ENCODE measurements around the gene E2F4. TPM values are rescaled to one million over a fixed set of nuclear protein-coding genes. Genes with fewer than 3 reads are reported as not detected.
A peak's percentile ranks its signal among the peaks of the same experiment; 100 is the strongest.

E2F4 gene
- total and polyA plus RNA-seq, 2 donors: 28.0 to 65.0 TPM

DNA sequence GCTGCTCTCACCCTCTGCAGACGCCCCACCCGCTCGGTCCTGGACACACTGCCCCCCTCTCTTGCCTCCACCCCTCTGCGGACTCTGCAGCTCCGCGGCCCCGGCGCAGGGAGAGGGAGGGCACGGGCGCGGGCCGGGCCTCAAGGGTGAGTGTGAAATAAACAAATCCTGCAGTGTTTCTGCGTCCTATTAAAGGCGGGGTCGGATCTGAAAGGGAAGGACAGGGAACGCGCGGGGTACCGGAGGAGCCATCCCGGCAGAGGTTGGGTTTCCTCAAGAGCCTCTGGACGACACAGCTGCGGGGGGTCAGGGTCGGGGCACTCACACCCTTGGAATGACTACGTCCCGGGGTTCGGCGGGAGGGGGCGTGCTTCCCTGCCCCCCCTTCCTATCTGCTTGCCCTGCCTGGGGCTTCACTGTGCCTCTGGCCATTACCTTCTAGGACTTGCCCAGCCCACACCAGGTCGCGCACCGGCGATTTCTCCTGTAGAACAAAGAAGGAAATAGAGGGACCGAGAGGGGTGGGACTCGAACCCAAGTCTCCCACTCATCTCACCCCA lies 27.9 kb upstream of the E2F4 start:
- Histone ChIP-seq H3K36me3 (ENCODE audit: insufficient read depth) (no peaks in the 10 kb centered on the region), H3K4me3 (ENCODE audit: low read depth, low read length) (peak overlapping the region; percentile 20), H3K27ac (ENCODE audit: low read depth) (no peak overlapping the region), H3K4me1 (ENCODE audit: insufficient read depth) (peaks cover 3% of the 10 kb centered on the region)
- DNase-seq (ENCODE audit: extremely low spot score): no peak
- WGBS: 1% methylated on average over 34 of the region's 34 CpGs

GRCh38 chr16:67164599-67165061 lies 27.3 kb upstream of the E2F4 start, which contains the start of gene HSF4:
TSS of gene HSF4 (plus strand) at chr16:67164745. CDS start at chr16:67164812, 67 bp downstream.
- Histone ChIP-seq H3K4me1 (ENCODE audit: insufficient read depth) (peaks cover 3% of the 10 kb centered on the region), H3K4me3 (ENCODE audit: low read depth, low read length) (peak within 1 kb of the TSS; percentile 20), H3K27ac (ENCODE audit: low read depth) (no peak within 1 kb of the TSS), H3K36me3 (ENCODE audit: insufficient read depth) (no peaks in the 10 kb centered on the region)
- no peak for DNase-seq (ENCODE audit: extremely low spot score)
- 4% methylated on average over 41 of the region's 41 CpGs for WGBS

DNA sequence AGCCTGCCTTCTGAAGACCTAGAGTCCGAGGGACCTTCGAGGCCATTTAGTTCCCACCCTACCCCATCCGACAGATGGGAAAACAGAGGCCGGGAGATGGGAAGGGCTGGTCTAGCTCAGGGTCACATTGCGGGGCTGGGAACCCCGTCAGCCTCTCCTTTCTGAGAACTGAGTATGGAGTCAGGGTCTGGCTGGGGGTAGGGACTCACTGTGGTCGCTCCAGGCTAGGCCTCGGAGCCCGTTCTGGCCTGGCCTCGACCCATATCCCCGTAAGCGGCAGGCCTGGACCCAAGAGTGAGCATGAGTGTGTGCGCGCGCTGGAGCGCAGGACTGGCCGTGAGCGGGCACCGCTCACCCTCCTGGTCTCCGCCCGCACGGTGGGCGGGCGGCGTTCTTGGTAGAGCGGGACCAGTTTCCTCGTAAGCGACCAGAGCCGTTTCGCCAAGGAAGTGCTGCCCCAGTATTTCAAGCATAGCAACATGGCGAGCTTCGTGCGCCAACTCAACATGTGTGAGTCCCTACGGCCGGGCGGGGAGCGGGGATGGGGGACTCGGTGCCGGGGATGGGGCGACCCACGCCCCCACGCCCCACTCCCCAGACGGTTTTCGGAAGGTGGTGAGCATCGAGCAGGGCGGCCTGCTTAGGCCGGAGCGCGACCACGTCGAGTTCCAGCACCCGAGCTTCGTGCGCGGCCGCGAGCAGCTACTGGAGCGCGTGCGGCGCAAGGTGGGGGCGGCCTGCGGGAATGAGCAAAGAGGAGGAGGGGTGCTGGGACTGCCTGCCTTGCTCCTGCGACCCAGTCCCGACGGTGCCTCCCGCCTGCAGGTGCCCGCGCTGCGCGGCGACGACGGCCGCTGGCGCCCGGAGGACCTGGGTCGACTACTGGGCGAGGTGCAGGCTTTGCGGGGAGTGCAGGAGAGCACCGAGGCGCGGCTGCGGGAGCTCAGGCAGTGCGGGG lies 26.6 kb upstream of the E2F4 start:
- DNase-seq (ENCODE audit: extremely low spot score): no peak
- Histone ChIP-seq H3K4me1 (ENCODE audit: insufficient read depth) (peaks cover 3% of the 10 kb centered on the region), H3K36me3 (ENCODE audit: insufficient read depth) (no peaks in the 10 kb centered on the region), H3K4me3 (ENCODE audit: low read depth, low read length) (no peak overlapping the region), H3K27ac (ENCODE audit: low read depth) (no peak overlapping the region)
- WGBS: 15% methylated on average over 85 of the region's 85 CpGs

GRCh38 chr16:67166110-67166547 lies 25.8 kb upstream of the E2F4 start:
- WGBS: 41% methylated on average over 18 of the region's 18 CpGs
- no peaks in the 10 kb centered on the region for H3K36me3 ChIP-seq (ENCODE audit: insufficient read depth)
- no peak for DNase-seq (ENCODE audit: extremely low spot score)
- H3K27ac ChIP-seq (ENCODE audit: low read depth): no peak overlapping the region
- peaks cover 3% of the 10 kb centered on the region for H3K4me1 ChIP-seq (ENCODE audit: insufficient read depth)
- H3K4me3 ChIP-seq (ENCODE audit: low read depth, low read length): no peak overlapping the region

DNA sequence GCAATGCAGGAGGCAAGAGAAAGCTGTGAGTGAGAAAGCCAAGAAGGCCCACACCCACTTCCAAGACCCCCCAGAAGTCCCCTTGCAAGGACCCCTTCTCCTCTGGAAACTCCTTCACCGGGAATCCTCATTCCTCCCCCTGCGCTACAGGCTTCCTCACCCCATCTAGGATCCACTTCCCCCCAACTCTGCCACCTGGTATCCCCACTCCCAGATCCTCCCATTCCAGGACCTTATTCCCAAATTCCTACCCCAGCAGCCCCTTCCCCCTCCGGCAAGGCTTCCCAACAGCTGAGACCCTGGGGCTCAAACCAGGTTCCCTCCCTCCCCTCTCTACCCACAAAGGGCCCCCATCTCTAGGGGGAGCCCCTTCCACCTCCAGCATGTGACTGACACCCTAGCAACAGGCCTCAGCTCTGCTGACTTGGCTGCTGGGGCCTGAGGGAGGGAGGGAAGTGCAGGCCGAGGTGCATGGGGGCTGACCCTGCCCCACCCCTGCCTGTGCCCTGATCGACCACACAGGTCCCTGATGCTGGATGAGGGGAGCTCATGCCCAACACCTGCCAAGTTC lies 25.3 kb upstream of the E2F4 start:
- WGBS: 81% methylated on average over 5 of the region's 5 CpGs
- Histone ChIP-seq H3K36me3 (ENCODE audit: insufficient read depth) (no peaks in the 10 kb centered on the region), H3K4me1 (ENCODE audit: insufficient read depth) (peaks cover 3% of the 10 kb centered on the region), H3K4me3 (ENCODE audit: low read depth, low read length) (no peak overlapping the region), H3K27ac (ENCODE audit: low read depth) (no peak overlapping the region)
- DNase-seq (ENCODE audit: extremely low spot score): no peak

GRCh38 chr16:67167588-67167987 lies 24.4 kb upstream of the E2F4 start:
- Histone ChIP-seq H3K4me3 (ENCODE audit: low read depth, low read length) (no peak overlapping the region), H3K4me1 (ENCODE audit: insufficient read depth) (peaks cover 3% of the 10 kb centered on the region), H3K36me3 (ENCODE audit: insufficient read depth) (no peaks in the 10 kb centered on the region), H3K27ac (ENCODE audit: low read depth) (no peak overlapping the region)
- 84% methylated on average over 7 of the region's 7 CpGs for WGBS
- no peak for DNase-seq (ENCODE audit: extremely low spot score)

DNA sequence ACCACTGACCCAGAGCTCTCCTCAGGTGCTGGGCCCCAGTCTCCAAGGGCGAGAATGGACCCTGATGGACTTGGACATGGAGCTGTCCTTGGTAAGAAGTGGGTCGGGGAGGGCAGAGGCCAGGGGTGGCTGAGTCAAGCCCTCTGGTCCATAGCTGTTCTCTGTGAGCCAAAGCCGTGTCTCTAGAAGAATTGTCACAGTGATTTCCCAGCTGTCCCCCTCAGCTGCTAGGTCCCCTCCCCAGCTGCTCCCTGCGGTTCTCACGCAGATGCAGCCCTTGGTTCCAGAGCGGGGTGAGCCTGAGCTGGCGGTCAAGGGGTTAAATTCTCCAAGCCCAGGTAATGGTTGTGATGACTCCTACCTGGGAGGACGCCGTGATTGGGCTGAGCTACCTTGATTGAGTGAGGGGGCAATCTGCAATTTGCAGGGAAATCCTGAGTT lies 22.9 kb upstream of the E2F4 start:
- Histone ChIP-seq H3K36me3 (ENCODE audit: insufficient read depth) (no peaks in the 10 kb centered on the region), H3K27ac (ENCODE audit: low read depth) (no peak overlapping the region), H3K4me1 (ENCODE audit: insufficient read depth) (no peaks in the 10 kb centered on the region), H3K4me3 (ENCODE audit: low read depth, low read length) (no peak overlapping the region)
- DNase-seq (ENCODE audit: extremely low spot score): no peak
- WGBS: 58% methylated on average over 9 of the region's 9 CpGs

GRCh38 chr16:67169642-67170167 lies 22.2 kb upstream of the E2F4 start:
- H3K4me3 ChIP-seq (ENCODE audit: low read depth, low read length): peak overlapping the region; percentile 43
- no peak for DNase-seq (ENCODE audit: extremely low spot score)
- WGBS: 4% methylated on average over 24 of the region's 24 CpGs
- no peaks in the 10 kb centered on the region for H3K4me1 ChIP-seq (ENCODE audit: insufficient read depth)
- H3K36me3 ChIP-seq (ENCODE audit: insufficient read depth): no peaks in the 10 kb centered on the region
- no peak overlapping the region for H3K27ac ChIP-seq (ENCODE audit: low read depth)

GRCh38 chr16:67170168-67170948 lies 21.6 kb upstream of the E2F4 start, which contains the start of gene NOL3:
TSS of gene NOL3 (plus strand) at chr16:67170538.
- DNase-seq (ENCODE audit: extremely low spot score): no peak
- Histone ChIP-seq H3K27ac (ENCODE audit: low read depth) (peak within 1 kb of the TSS; percentile 69), H3K36me3 (ENCODE audit: insufficient read depth) (no peaks in the 10 kb centered on the region), H3K4me1 (ENCODE audit: insufficient read depth) (no peaks in the 10 kb centered on the region), H3K4me3 (ENCODE audit: low read depth, low read length) (peak within 1 kb of the TSS; percentile 43)
- WGBS: 1% methylated on average over 50 of the region's 50 CpGs

DNA sequence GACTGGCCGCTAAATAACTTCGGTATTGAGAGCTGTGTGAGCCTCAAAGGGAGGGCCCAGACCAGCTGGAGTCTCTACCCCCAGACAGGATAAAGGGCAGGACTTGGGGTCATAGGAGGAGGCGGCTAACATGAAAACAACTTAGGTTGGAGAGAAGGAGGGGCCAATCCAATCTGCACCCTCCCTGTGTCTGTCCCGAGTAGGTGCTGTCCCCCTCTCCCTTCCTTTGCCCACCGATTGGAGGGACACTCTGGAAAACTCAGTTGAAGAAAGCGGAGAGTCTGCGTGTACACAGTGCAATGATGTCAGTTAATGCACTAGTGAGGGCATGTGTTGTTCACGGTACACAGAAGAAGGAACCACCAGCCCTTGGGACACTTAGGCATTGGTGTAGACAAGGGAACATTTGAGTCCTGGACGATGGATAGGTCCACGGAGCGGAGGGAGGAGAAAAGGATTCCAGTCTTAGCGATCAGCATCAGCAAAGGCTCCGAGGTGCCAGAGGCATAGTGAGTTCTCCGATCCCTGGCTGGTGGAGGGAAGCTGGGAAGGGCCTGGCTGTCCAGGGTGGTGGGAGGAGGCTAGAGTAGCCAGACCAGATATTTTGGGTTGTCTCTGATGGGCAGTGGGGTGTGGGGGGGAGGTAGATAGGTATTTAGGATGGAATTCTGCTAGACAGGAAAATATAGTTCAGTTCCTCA lies 20.9 kb upstream of the E2F4 start:
- peak overlapping the region; percentile 43 for H3K4me3 ChIP-seq (ENCODE audit: low read depth, low read length)
- H3K36me3 ChIP-seq (ENCODE audit: insufficient read depth): no peaks in the 10 kb centered on the region
- WGBS: 36% methylated on average over 14 of the region's 14 CpGs
- no peak for DNase-seq (ENCODE audit: extremely low spot score)
- H3K27ac ChIP-seq (ENCODE audit: low read depth): peak overlapping the region; percentile 69
- H3K4me1 ChIP-seq (ENCODE audit: insufficient read depth): no peaks in the 10 kb centered on the region

DNA sequence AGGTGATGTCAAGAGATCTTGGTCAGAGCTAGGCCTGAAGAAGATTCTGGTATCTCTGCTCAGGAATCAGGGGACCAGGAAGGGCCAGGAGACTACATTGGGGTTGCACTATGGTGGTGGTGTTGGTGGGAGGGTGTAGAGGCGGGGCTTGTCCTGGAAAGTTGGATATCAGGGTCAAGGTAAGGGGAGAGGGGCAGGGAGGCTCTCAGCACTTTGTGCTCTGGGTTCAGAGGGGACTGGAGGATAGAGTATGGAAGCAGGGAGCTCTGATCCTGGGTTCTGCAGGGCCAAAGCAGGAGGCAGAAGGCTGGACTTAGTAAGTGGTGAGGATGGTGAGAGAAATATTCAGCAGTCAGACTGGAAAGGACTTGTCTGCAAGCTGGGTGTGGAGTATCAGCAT lies 18.6 kb upstream of the E2F4 start:
- no peak for DNase-seq (ENCODE audit: extremely low spot score)
- Histone ChIP-seq H3K4me1 (ENCODE audit: insufficient read depth) (no peaks in the 10 kb centered on the region), H3K27ac (ENCODE audit: low read depth) (peak overlapping the region; percentile 33), H3K4me3 (ENCODE audit: low read depth, low read length) (no peak overlapping the region), H3K36me3 (ENCODE audit: insufficient read depth) (no peaks in the 10 kb centered on the region)
- 85% methylated on average over 1 of the region's 1 CpG for WGBS

DNA sequence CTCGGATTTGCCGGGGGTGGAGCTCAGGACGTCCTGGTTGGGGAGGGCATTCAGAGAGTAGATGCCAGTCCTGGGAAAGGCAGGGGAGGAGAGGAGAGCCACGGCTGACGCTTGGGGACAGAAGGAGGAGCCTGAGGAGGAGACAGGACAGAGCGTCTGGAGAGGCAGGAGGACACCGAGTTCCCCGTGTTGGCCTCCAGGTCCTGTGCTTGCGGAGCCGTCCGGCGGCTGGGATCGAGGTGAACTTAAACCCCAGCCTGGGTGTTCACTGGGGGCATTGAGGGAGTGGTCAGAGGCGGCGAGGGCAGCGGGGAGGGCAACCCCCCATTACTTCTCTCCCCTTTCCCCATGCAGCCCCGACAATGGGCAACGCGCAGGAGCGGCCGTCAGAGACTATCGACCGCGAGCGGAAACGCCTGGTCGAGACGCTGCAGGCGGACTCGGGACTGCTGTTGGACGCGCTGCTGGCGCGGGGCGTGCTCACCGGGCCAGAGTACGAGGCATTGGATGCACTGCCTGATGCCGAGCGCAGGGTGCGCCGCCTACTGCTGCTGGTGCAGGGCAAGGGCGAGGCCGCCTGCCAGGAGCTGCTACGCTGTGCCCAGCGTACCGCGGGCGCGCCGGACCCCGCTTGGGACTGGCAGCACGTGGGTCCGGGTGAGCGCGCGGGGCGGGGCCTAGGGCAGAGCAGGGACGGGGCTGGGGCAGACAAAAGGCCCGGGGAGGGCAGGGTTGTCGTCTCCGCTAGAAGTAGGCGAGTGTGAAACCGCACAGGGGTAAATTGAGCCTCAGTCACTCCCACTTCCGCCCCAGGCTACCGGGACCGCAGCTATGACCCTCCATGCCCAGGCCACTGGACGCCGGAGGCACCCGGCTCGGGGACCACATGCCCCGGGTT lies 17.9 kb upstream of the E2F4 start:
- Histone ChIP-seq H3K4me3 (ENCODE audit: low read depth, low read length) (peak overlapping the region; percentile 34), H3K27ac (ENCODE audit: low read depth) (peak overlapping the region; percentile 66), H3K36me3 (ENCODE audit: insufficient read depth) (no peaks in the 10 kb centered on the region), H3K4me1 (ENCODE audit: insufficient read depth) (no peaks in the 10 kb centered on the region)
- DNase-seq (ENCODE audit: extremely low spot score): no peak
- WGBS: 3% methylated on average over 71 of the region's 71 CpGs
